BLaER1 treated with 17β-estradiol and CSF1 and Interleukin-3, amounts not matched to agents 10 nM and 100 nM (cell line): Measurements from ENCODE around the gene SMIM43.
"Not testable (repeated sequence)": the region's sequence is repeated elsewhere in the genome, so short reads cannot be mapped to it uniquely, and the experiment has no call there.

ENCODE experiments used
- H3K27ac ChIP-seq, 11 experiments: shearing (Covaris generic); formaldehyde crosslinking; 2 replicates each; pipeline ENCODE4 v1.8.1; 2022
- H3K27me3 ChIP-seq, 11 experiments: shearing (Covaris generic); formaldehyde crosslinking; 2 replicates each; pipeline ENCODE4 v1.8.1; 2022
- H3K36me3 ChIP-seq, 11 experiments: shearing (Covaris generic); formaldehyde crosslinking; 2 replicates each; pipeline ENCODE4 v1.8.1; 2022
- H3K4me1 ChIP-seq, 10 experiments: shearing (Covaris generic); formaldehyde crosslinking; 2 replicates each; pipeline ENCODE4 v1.8.1; 2022
- H3K4me2 ChIP-seq, 11 experiments: shearing (Covaris generic); formaldehyde crosslinking; 2 replicates each; pipeline ENCODE4 v1.8.1; 2022
- H3K4me3 ChIP-seq, 10 experiments: shearing (Covaris generic); formaldehyde crosslinking; 2 replicates each; pipeline ENCODE4 v1.8.1; 2022
- H3K9ac ChIP-seq, 11 experiments: shearing (Covaris generic); formaldehyde crosslinking; 2 replicates each; pipeline ENCODE4 v1.8.1; 2022
- H3K9me3 ChIP-seq, 11 experiments: shearing (Covaris generic); formaldehyde crosslinking; replicated peaks in 1 of 11; 2 replicates each; pipeline ENCODE4 v1.8.1; 2022
- H4K20me1 ChIP-seq, 11 experiments: shearing (Covaris generic); formaldehyde crosslinking; 2 replicates each; pipeline ENCODE4 v1.8.1; 2022
- Cebpa-rat ChIP-seq, 11 experiments: shearing (Covaris generic); IDR thresholded peaks; 2 replicates each; pipeline ENCODE4 v1.8.1; 2022

The SMIM43 gene

GRCh38 chr4:121771869-121772268, 6.9 kb upstream of the SMIM43 start:
- H3K4me1 ChIP-seq = peaks cover 0 to 4% (median 0%) of the 10 kb centered on the region in 10 experiments; a peak in 1 of 20 replicates
- no peak overlapping the region for H3K9ac ChIP-seq
- no peak overlapping the region for H3K4me3 ChIP-seq
- H3K27ac ChIP-seq = no peak overlapping the region
- H3K9me3 ChIP-seq = no peaks in the 10 kb centered on the region
- TF ChIP-seq Cebpa-rat (IDR thresholded peaks at IDR 0.05) = no peak
- no peaks in the 10 kb centered on the region for H4K20me1 ChIP-seq
- H3K4me2 ChIP-seq = no peak overlapping the region
- H3K36me3 ChIP-seq = no peaks in the 10 kb centered on the region
- no peaks in the 10 kb centered on the region for H3K27me3 ChIP-seq

- no peak for TF ChIP-seq Cebpa-rat (IDR thresholded peaks at IDR 0.05)
- H3K4me1 ChIP-seq = no peaks in the 10 kb centered on the region
- no peak overlapping the region for H3K9ac ChIP-seq
- no peak overlapping the region for H3K4me3 ChIP-seq
- H3K36me3 ChIP-seq = no peaks in the 10 kb centered on the region
- H4K20me1 ChIP-seq = no peaks in the 10 kb centered on the region
- H3K9me3 ChIP-seq = peaks cover 8 to 12% (median 11%) of the 10 kb centered on the region in 11 experiments
- no peak overlapping the region for H3K27ac ChIP-seq
- H3K4me2 ChIP-seq = no peak overlapping the region
- no peaks in the 10 kb centered on the region for H3K27me3 ChIP-seq
Observed at GRCh38 chr4:121769341-121769740, 4.4 kb upstream of the SMIM43 start.

- Histone ChIP-seq H3K9me3 (peaks cover 8 to 16% (median 11%) of the 10 kb centered on the region in 11 experiments), H4K20me1 (no peaks in the 10 kb centered on the region), H3K4me2 (no peak overlapping the region), H3K27me3 (no peaks in the 10 kb centered on the region), H3K36me3 (no peaks in the 10 kb centered on the region), H3K4me1 (no peaks in the 10 kb centered on the region), H3K4me3 (no peak overlapping the region), H3K9ac (no peak overlapping the region), H3K27ac (no peak overlapping the region)
- TF ChIP-seq Cebpa-rat (IDR thresholded peaks at IDR 0.05) = no peak
Observed at GRCh38 chr4:121767166-121767565, 2.2 kb upstream of the SMIM43 start.

- Histone ChIP-seq H4K20me1 (no peaks in the 10 kb centered on the region), H3K9ac (no peak overlapping the region), H3K4me3 (no peak overlapping the region), H3K4me2 (no peak overlapping the region), H3K4me1 (no peaks in the 10 kb centered on the region), H3K9me3 (peaks cover 8 to 16% (median 11%) of the 10 kb centered on the region in 11 experiments), H3K27ac (no peak overlapping the region), H3K27me3 (no peaks in the 10 kb centered on the region), H3K36me3 (no peaks in the 10 kb centered on the region)
- no peak for TF ChIP-seq Cebpa-rat (IDR thresholded peaks at IDR 0.05)
Observed at GRCh38 chr4:121765971-121766538, 1.1 kb upstream of the SMIM43 start.

GRCh38 chr4:121765368-121765705, 373 bp upstream of the SMIM43 start:
- H3K4me2 ChIP-seq = no peak overlapping the region
- no peaks in the 10 kb centered on the region for H3K4me1 ChIP-seq
- H4K20me1 ChIP-seq = no peaks in the 10 kb centered on the region
- no peak overlapping the region for H3K27ac ChIP-seq
- no peak overlapping the region for H3K9ac ChIP-seq
- no peaks in the 10 kb centered on the region for H3K36me3 ChIP-seq
- TF ChIP-seq Cebpa-rat (IDR thresholded peaks at IDR 0.05) = no peak
- no peaks in the 10 kb centered on the region for H3K27me3 ChIP-seq
- H3K9me3 ChIP-seq = peaks cover 8 to 16% (median 11%) of the 10 kb centered on the region in 11 experiments
- H3K4me3 ChIP-seq = no peak overlapping the region

- Histone ChIP-seq H4K20me1 (no peaks in the 10 kb centered on the region), H3K9ac (no peak overlapping the region), H3K4me2 (no peak overlapping the region), H3K27ac (no peak overlapping the region), H3K36me3 (no peaks in the 10 kb centered on the region), H3K9me3 (peaks cover 8 to 16% (median 11%) of the 10 kb centered on the region in 11 experiments), H3K27me3 (no peaks in the 10 kb centered on the region), H3K4me1 (no peaks in the 10 kb centered on the region), H3K4me3 (no peak overlapping the region)
- TF ChIP-seq Cebpa-rat (IDR thresholded peaks at IDR 0.05) = no peak
Observed at GRCh38 chr4:121764303-121764701, 662 bp downstream of the SMIM43 start.

GRCh38 chr4:121760205-121760604, 4.8 kb downstream of the SMIM43 start:
- H3K4me3 ChIP-seq = no peak overlapping the region
- H3K4me2 ChIP-seq = no peak overlapping the region
- H3K27ac ChIP-seq = no peak overlapping the region
- no peaks in the 10 kb centered on the region for H3K4me1 ChIP-seq
- no peaks in the 10 kb centered on the region for H3K36me3 ChIP-seq
- H3K9ac ChIP-seq = no peak overlapping the region
- peaks cover 8 to 12% (median 9%) of the 10 kb centered on the region in 11 experiments for H3K9me3 ChIP-seq
- H3K27me3 ChIP-seq = no peaks in the 10 kb centered on the region
- H4K20me1 ChIP-seq = no peaks in the 10 kb centered on the region
- no peak for TF ChIP-seq Cebpa-rat (IDR thresholded peaks at IDR 0.05)

- Histone ChIP-seq H3K36me3 (no peaks in the 10 kb centered on the region), H3K27me3 (no peaks in the 10 kb centered on the region), H3K4me2 (no peak overlapping the region), H4K20me1 (no peaks in the 10 kb centered on the region), H3K4me3 (no peak overlapping the region), H3K27ac (no peak overlapping the region), H3K4me1 (no peaks in the 10 kb centered on the region), H3K9ac (no peak overlapping the region), H3K9me3 (peaks cover 0 to under 1% (median 0%) of the 10 kb centered on the region in 11 experiments; a peak in 3 of 22 replicates)
- no peak for TF ChIP-seq Cebpa-rat (IDR thresholded peaks at IDR 0.05)
Observed at GRCh38 chr4:121758925-121759568, 5.9 kb downstream of the SMIM43 start.

GRCh38 chr4:121752142-121752541, 12.8 kb downstream of the SMIM43 start:
- H3K9ac ChIP-seq = not testable (repeated sequence)

GRCh38 chr4:121749225-121749624, 15.7 kb downstream of the SMIM43 start:
- no peaks in the 10 kb centered on the region for H3K36me3 ChIP-seq
- H3K4me1 ChIP-seq = no peaks in the 10 kb centered on the region
- H3K4me3 ChIP-seq = no peak overlapping the region
- TF ChIP-seq Cebpa-rat (IDR thresholded peaks at IDR 0.05) = no peak
- no peak overlapping the region for H3K27ac ChIP-seq
- H3K4me2 ChIP-seq = no peak overlapping the region
- H3K9me3 ChIP-seq = no peaks in the 10 kb centered on the region; a peak in 1 of 22 replicates
- H4K20me1 ChIP-seq = no peaks in the 10 kb centered on the region
- no peak overlapping the region for H3K9ac ChIP-seq
- H3K27me3 ChIP-seq = no peaks in the 10 kb centered on the region

More at GRCh38 chr4:121752142-121752541, 12.8 kb downstream of the SMIM43 start:
- not testable (repeated sequence) for H3K9me3 ChIP-seq, H3K36me3 ChIP-seq, H3K27me3 ChIP-seq, H4K20me1 ChIP-seq, H3K27ac ChIP-seq, H3K4me1 ChIP-seq, H3K4me3 ChIP-seq, H3K4me2 ChIP-seq
